GM21825 (cell line): ENCODE measurements around the gene HBA1.
"Not testable (repeated sequence)": the region's sequence is repeated elsewhere in the genome, so short reads cannot be mapped to it uniquely, and the experiment has no call there.

ENCODE experiments used
- ATAC-seq: cut with Tn5 transposase; IDR thresholded peaks from one replicate; pipeline ENCODE4 v1.9.1; 2021; ENCODE audit warnings: mild to moderate bottlenecking, moderate library complexity; ENCODE audit not compliant: unreplicated experiment

HBA1 gene

GRCh38 chr16:176477-177382 is at the start of gene HBA1:
Gene HBA1 (plus strand): TSS chr16:176680. CDS start chr16:176717, 37 bp downstream.
- not testable (repeated sequence) for ATAC-seq

- no peak for ATAC-seq
Observed at GRCh38 chr16:129075-129474, 47.4 kb upstream of the HBA1 start.

GRCh38 chr16:130533-131173 is 45.8 kb upstream of the HBA1 start:
- ATAC-seq: no peak

- ATAC-seq: no peak
Observed at GRCh38 chr16:132120-132519, 44.4 kb upstream of the HBA1 start.

- ATAC-seq: no peak
Observed at GRCh38 chr16:133716-134115, 42.8 kb upstream of the HBA1 start.

GRCh38 chr16:138049-138417 is 38.4 kb upstream of the HBA1 start:
- no peak for ATAC-seq

- ATAC-seq: no peak
Observed at GRCh38 chr16:140175-140857, 36.2 kb upstream of the HBA1 start.

- no peak for ATAC-seq
Observed at GRCh38 chr16:142405-142967, 34.0 kb upstream of the HBA1 start.

GRCh38 chr16:143047-143446 is 33.4 kb upstream of the HBA1 start:
- no peak for ATAC-seq

GRCh38 chr16:143456-143855 is 33.0 kb upstream of the HBA1 start:
- ATAC-seq: no peak

GRCh38 chr16:144797-145252 is 31.7 kb upstream of the HBA1 start:
- ATAC-seq: no peak

GRCh38 chr16:146646-147045 is 29.8 kb upstream of the HBA1 start:
- no peak for ATAC-seq

GRCh38 chr16:149024-149660 is 27.3 kb upstream of the HBA1 start:
- ATAC-seq: no peak

- no peak for ATAC-seq
Observed at GRCh38 chr16:152141-153128, 24.0 kb upstream of the HBA1 start, which contains the start of gene HBZ. Gene HBZ (plus strand): TSS chr16:152644. CDS start chr16:152910, 266 bp downstream.

GRCh38 chr16:153129-153521 is 23.4 kb upstream of the HBA1 start:
- not testable (repeated sequence) for ATAC-seq

GRCh38 chr16:153550-154216 is 22.8 kb upstream of the HBA1 start:
- not testable (repeated sequence) for ATAC-seq

- no peak for ATAC-seq
Observed at GRCh38 chr16:154217-155030, 22.1 kb upstream of the HBA1 start.

GRCh38 chr16:155031-155398 is 21.5 kb upstream of the HBA1 start:
- no peak for ATAC-seq
